Thoracic aorta (tissue), 2 donors: Measurements from ENCODE around the gene SLC25A1. TPM values are rescaled to one million over a fixed set of nuclear protein-coding genes. Genes with fewer than 3 reads are reported as not detected.

Experiments
- ATAC-seq: fragments of 150-250 bp; one replicate; pipeline ENCODE4 v1.8.0; 2017; ENCODE audit warnings: low read depth; ENCODE audit not compliant: insufficient number of reproducible peaks, low FRiP score
- DNase-seq: peaks from one replicate; pipeline ENCODE4 v3.0.0-alpha.2; 2020; ENCODE audit warnings: low spot score
- H3K27ac ChIP-seq, 2 donors: fragments of 200-600 bp; sonication (generic); 1 replicate in 1 of 2; 2 replicates in 1 of 2; pipeline ENCODE4 v1.5.1; 2016; ENCODE audit warnings: mild to moderate bottlenecking in 2 of 2, moderate library complexity in 2 of 2
- H3K27me3 ChIP-seq: fragments of 200-600 bp; sonication (generic); replicated peaks from 2 replicates; pipeline ENCODE4 v1.6.0; 2016; ENCODE audit warnings: mild to moderate bottlenecking; ENCODE audit not compliant: insufficient read depth
- H3K36me3 ChIP-seq: fragments of 200-600 bp; sonication (generic); one replicate; pipeline ENCODE4 v1.5.1; 2016
- H3K4me1 ChIP-seq, 2 donors: fragments of 200-600 bp; sonication (generic); 1 replicate in 1 of 2; 2 replicates in 1 of 2; pipeline versions ENCODE4 v1.5.1 to v1.6.0; 2016; ENCODE audit warnings: low read depth in 2 of 2, mild to moderate bottlenecking in 1 of 2; ENCODE audit not compliant: control insufficient read depth in 1 of 2
- H3K4me3 ChIP-seq: fragments of 200-600 bp; sonication (generic); 2 replicates; pipeline ENCODE4 v1.5.1; 2016; ENCODE audit warnings: mild to moderate bottlenecking
- H3K9me3 ChIP-seq: fragments of 200-600 bp; sonication (generic); 2 replicates; pipeline ENCODE4 v1.5.1; 2016
- total RNA-seq, 2 donors: library from RNA; depleted of rRNA; stranded (reverse); fragments of >200 nt; gene quantifications; one replicate each; pipeline versions ENCODE4 v1.1.0 to v1.2.3, GENCODE V29; 2016
- TF ChIP-seq, protein P1 (sequence below): fragments of 200-600 bp; sonication (generic); IDR thresholded peaks from one replicate; pipeline ENCODE4 v1.5.1; 2019; ENCODE audit warnings: antibody characterized with exemption

Gene SLC25A1
- total RNA-seq, 2 donors from 2014 or later: 26.2 to 65.1 TPM

DNA sequence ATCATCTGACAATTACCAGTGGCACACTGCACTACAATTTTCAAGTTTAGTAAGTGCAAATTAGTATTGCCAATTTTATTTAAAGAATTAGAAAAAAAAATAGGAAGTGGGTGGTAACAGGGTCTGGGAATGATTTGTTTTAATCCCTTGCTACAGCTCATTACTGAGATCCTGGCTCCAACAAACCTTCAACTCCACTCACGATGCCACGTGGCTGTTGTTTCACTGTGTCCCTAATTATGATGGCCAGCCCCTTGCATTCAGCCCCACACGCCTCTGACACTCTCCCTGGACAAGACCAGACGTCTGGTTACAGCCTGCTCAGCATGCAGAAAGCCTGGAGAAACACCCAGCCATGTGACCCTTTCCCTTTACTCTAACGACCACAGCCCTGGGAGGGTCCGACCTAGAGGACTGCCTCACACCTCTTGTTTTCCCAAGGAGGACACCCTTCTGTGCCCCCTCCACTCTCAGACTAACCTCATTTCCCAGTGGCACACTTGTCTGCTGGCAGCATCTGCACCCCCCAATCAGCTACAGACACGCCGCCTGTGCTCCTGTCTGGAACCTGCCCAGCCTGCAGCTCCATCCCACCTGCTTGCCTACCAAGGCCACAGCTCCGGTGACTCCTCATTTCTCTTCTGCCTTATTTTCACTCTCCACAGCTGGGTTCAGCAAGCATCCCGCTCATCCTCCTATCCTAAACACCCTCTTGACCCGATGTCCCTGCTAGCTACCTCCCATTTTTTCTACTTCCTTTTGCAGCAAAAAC lies 18.5 kb upstream of the SLC25A1 start:
- Histone ChIP-seq H3K27me3 (no peaks in the 10 kb centered on the region), H3K27ac (no peak overlapping the region), H3K4me1 (no peaks in the 10 kb centered on the region), H3K4me3 (no peak overlapping the region), H3K9me3 (no peaks in the 10 kb centered on the region), H3K36me3 (no peaks in the 10 kb centered on the region)
- TF ChIP-seq, protein P1, sequence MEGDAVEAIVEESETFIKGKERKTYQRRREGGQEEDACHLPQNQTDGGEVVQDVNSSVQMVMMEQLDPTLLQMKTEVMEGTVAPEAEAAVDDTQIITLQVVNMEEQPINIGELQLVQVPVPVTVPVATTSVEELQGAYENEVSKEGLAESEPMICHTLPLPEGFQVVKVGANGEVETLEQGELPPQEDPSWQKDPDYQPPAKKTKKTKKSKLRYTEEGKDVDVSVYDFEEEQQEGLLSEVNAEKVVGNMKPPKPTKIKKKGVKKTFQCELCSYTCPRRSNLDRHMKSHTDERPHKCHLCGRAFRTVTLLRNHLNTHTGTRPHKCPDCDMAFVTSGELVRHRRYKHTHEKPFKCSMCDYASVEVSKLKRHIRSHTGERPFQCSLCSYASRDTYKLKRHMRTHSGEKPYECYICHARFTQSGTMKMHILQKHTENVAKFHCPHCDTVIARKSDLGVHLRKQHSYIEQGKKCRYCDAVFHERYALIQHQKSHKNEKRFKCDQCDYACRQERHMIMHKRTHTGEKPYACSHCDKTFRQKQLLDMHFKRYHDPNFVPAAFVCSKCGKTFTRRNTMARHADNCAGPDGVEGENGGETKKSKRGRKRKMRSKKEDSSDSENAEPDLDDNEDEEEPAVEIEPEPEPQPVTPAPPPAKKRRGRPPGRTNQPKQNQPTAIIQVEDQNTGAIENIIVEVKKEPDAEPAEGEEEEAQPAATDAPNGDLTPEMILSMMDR: no peak
- DNase-seq (no peak), ATAC-seq (no peak)

DNA sequence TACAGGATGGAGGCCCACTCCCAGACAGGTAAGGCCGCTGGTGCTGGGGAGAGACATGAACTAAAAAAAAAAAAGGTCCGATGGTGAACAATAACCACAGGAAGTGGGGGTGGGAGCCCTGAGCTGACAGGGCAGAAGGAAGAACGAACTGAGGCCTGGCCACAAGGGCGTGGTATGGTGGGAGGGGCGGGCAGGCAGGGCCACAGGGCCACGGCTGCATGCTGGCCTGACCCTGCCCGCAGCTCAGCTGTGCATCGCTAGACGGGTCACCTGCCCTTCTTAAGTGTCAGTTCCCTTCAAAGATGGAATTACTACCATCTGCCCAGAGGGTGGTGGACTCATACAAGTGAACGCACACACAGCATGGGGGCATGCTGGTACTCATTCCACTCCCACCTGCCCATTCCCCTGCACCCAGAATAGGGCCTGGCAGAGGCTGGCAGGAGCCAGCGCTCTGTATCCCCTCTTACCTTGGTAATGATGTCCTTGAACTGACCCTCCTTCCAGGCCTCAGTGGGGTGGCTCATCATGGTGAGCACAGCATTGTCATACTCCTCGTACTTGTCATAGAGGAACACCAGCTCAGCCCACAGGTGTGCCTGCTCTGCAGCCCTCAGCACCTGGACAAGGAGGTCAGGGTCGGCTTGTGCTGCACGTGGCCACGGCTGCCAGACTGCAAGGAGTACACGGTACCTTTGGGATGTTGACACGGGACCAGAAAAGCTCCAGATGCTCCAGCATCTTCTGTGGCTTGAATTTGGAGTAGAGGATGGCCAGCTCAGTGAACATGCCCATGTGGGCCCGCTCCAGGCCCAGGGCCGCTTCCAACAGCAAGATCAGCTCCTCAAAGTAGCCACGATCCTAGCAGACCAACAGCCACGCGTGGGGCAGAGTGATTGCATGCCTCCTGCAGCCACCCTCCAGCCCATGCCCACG lies 17.5 kb upstream of the SLC25A1 start:
- TF ChIP-seq, protein P1: no peak
- H3K4me1 ChIP-seq: no peaks in the 10 kb centered on the region
- no peak overlapping the region for H3K27ac ChIP-seq
- no peak overlapping the region for H3K4me3 ChIP-seq
- H3K9me3 ChIP-seq: no peaks in the 10 kb centered on the region
- no peaks in the 10 kb centered on the region for H3K27me3 ChIP-seq
- H3K36me3 ChIP-seq: no peaks in the 10 kb centered on the region
- ATAC-seq (no peak), DNase-seq (no peak)

DNA sequence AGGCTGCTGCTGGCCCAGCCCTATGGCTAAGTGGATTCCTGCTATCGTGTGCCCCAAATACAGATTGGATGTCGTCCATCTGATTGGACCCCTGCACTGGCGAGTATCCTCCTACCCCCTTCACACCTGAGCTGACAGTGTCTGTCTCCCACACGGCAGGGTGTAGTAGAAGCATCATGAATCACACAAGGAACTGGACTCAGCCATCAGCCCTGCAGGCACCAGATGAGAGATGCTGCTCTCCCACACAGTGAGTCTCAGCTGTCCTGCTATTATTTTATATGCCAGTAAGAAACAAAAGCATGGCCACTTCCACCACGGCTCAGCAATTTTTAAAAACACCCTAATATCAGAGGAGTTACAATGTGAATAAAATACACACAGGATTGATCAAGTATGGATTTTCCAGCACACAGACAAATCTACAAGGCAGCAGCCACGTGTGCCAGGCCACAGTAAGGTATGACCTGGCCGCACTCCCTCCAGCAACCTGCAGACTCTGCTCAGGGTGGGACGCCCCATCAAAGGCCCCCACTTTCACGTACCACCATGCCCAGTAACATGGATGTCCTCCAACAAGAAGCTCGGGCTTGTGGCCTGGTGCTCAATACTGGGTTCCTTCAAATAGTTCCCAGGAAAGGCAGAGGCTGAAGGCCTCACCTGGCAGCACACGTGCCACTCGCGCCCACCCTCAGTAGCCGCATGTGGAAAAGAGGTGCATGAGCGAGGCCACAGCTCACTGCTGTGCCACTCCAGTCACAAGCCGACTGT lies 16.4 kb upstream of the SLC25A1 start:
- no peaks in the 10 kb centered on the region for H3K9me3 ChIP-seq
- no peaks in the 10 kb centered on the region for H3K36me3 ChIP-seq
- H3K27ac ChIP-seq: no peak overlapping the region
- H3K4me3 ChIP-seq: no peak overlapping the region
- ATAC-seq: no peak
- H3K27me3 ChIP-seq: no peaks in the 10 kb centered on the region
- no peaks in the 10 kb centered on the region for H3K4me1 ChIP-seq
- no peak for DNase-seq
- TF ChIP-seq, protein P1: no peak

DNA sequence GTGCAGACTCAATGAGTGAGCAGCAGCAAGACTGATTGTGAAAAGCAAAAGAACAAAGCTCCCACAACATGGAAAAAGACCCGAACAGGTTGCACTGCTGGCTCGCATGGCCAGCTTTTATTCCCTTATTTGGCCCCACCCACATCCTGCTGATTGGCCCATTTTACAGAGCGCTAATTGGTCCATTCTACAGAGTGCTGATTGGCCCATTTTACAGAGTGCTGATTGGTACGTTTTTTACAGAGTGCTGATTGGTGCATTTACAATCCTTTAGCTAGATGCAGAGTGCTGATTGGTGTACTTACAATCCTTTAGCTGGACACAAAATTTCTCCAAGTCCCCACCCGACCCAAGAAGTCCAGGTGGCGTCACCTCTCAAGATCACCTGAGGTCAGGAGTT lies 15.3 kb upstream of the SLC25A1 start:
- Histone ChIP-seq H3K4me3 (no peak overlapping the region), H3K4me1 (no peaks in the 10 kb centered on the region), H3K27ac (no peak overlapping the region), H3K36me3 (no peaks in the 10 kb centered on the region), H3K27me3 (no peaks in the 10 kb centered on the region), H3K9me3 (no peaks in the 10 kb centered on the region)
- TF ChIP-seq, protein P1: no peak
- DNase-seq (no peak), ATAC-seq (no peak)
